SK-N-SH (cell line): ENCODE measurements around the gene FGD1. TPM values are rescaled to one million over a fixed set of nuclear protein-coding genes. Genes with fewer than 3 reads are reported as not detected.

Experiments
- CTCF ChIA-PET: fragments of 300-600, 350-600 bp; formaldehyde crosslinking; extraction: SDS; loops from one replicate; lab custom pipeline; 2021; lab: Yijun Ruan, JAX
- POLR2A ChIA-PET: fragments of 350-600 bp; sonication (Branson Sonifier 250); formaldehyde crosslinking; extraction: SDS; loops from one replicate; lab custom pipeline; 2020; ENCODE audit warnings: antibody characterized with exemption, inconsistent platforms; lab: Yijun Ruan, JAX
- DNase-seq: peaks from one replicate; pipeline ENCODE4 v3.0.0; 2012
- H2AFZ ChIP-seq: fragments of 200-600 bp; sonication (generic); 2 replicates; pipeline ENCODE4 v1.8.1; 2016; ENCODE audit warnings: antibody characterized with exemption, mild to moderate bottlenecking, low read depth
- H3F3A ChIP-seq: fragments of 200-600 bp; sonication (generic); replicated peaks from 2 replicates; pipeline ENCODE3; 2016; ENCODE audit warnings: antibody characterized with exemption, mild to moderate bottlenecking; ENCODE audit not compliant: insufficient read depth
- H3K27ac ChIP-seq, 2 experiments: fragments of 200-500 bp in 1 of 2; fragments of 200-600 bp in 1 of 2; sonication (Bioruptor generic) in 1 of 2; sonication (generic), shearing (Covaris generic) in 1 of 2; 2 replicates each; pipeline versions ENCODE4 v1.5.1 to v1.6.1; 2014 to 2016; ENCODE audit warnings: low read depth in 2 of 2, inconsistent platforms in 1 of 2, low read length in 1 of 2, mild to moderate bottlenecking in 1 of 2, mixed read lengths in 1 of 2
- H3K27me3 ChIP-seq: fragments of 200-600 bp; sonication (generic), shearing (Covaris generic); 2 replicates; pipeline ENCODE4 v1.6.1; 2016; ENCODE audit warnings: mixed run types; ENCODE audit not compliant: insufficient read depth
- H3K36me3 ChIP-seq, 2 experiments: fragments of 200-500 bp in 1 of 2; fragments of 200-600 bp in 1 of 2; sonication (Bioruptor generic) in 1 of 2; sonication (generic) in 1 of 2; replicated peaks in 1 of 2; 2 replicates each; pipeline versions ENCODE3 to v1.5.1; 2014 to 2016; ENCODE audit warnings: low read length in 1 of 2, mild to moderate bottlenecking in 1 of 2; ENCODE audit not compliant: insufficient read depth in 2 of 2, control insufficient read depth in 1 of 2
- H3K4me1 ChIP-seq, 2 experiments: fragments of 200-500 bp in 1 of 2; fragments of 200-600 bp in 1 of 2; sonication (Bioruptor generic) in 1 of 2; sonication (generic), shearing (Covaris generic) in 1 of 2; 2 replicates each; pipeline versions ENCODE4 v1.5.1 to v1.6.1; 2014 to 2016; ENCODE audit warnings: low read depth in 1 of 2, low read length in 1 of 2, mixed run types in 1 of 2; ENCODE audit not compliant: insufficient read depth in 2 of 2, control insufficient read depth in 1 of 2
- H3K4me2 ChIP-seq: fragments of 200-600 bp; sonication (generic), shearing (Covaris generic); 2 replicates; pipeline ENCODE4 v1.6.1; 2017; ENCODE audit warnings: mixed run types
- H3K4me3 ChIP-seq, 2 experiments: fragments of 200-500 bp in 1 of 2; fragments of 200-600 bp in 1 of 2; sonication (Bioruptor generic) in 1 of 2; sonication (generic), shearing (Covaris generic) in 1 of 2; 2 replicates each; pipeline versions ENCODE4 v1.5.1 to v1.8.1; 2014 to 2016; ENCODE audit warnings: low read depth in 2 of 2, inconsistent platforms in 1 of 2, low read length in 1 of 2, mild to moderate bottlenecking in 1 of 2, mixed read lengths in 1 of 2, moderate library complexity in 1 of 2
- H3K79me2 ChIP-seq: fragments of 200-600 bp; sonication (generic); 2 replicates; pipeline ENCODE4 v1.8.1; 2017; ENCODE audit warnings: mild to moderate bottlenecking; ENCODE audit not compliant: insufficient read depth
- H3K9ac ChIP-seq: fragments of 200-600 bp; sonication (generic); 2 replicates; pipeline ENCODE4 v1.6.1; 2017; ENCODE audit warnings: mixed run types
- H3K9me2 ChIP-seq: fragments of 200-600 bp; sonication (generic); 2 replicates; pipeline ENCODE4 v1.6.1; 2017; ENCODE audit warnings: mixed run types
- H3K9me3 ChIP-seq: fragments of 200-600 bp; sonication (generic); 2 replicates; pipeline ENCODE4 v1.6.1; 2017; ENCODE audit warnings: mixed run types, mild to moderate bottlenecking, moderate library complexity
- H4K20me1 ChIP-seq: fragments of 200-600 bp; sonication (generic); 2 replicates; pipeline ENCODE4 v1.6.1; 2017; ENCODE audit warnings: mild to moderate bottlenecking, mixed run types; ENCODE audit not compliant: insufficient read depth
- EP300 ChIP-seq, 2 experiments: IDR thresholded peaks; 2 replicates each; pipeline versions ENCODE4 v1.4.0 to v1.6.1; 2012; ENCODE audit warnings: borderline replicate concordance in 1 of 2, low read depth in 1 of 2, low read length in 1 of 2
- FOSL2 ChIP-seq: IDR thresholded peaks from 2 replicates; pipeline ENCODE4 v1.4.0; 2012; ENCODE audit warnings: low read depth, mild to moderate bottlenecking, moderate library complexity, borderline replicate concordance
- GATA2 ChIP-seq: sonication (generic); formaldehyde crosslinking; IDR thresholded peaks from 2 replicates; pipeline ENCODE4 v1.5.0; 2020; ENCODE audit warnings: mild to moderate bottlenecking, missing genetic modification reagents
- JUND ChIP-seq: IDR thresholded peaks from 2 replicates; pipeline ENCODE4 v1.4.0; 2012
- MEF2A ChIP-seq: IDR thresholded peaks from 2 replicates; pipeline ENCODE4 v1.4.0; 2012; ENCODE audit warnings: low read depth, borderline replicate concordance
- MXI1 ChIP-seq: IDR thresholded peaks from 2 replicates; pipeline ENCODE4 v1.6.1; 2012; ENCODE audit warnings: mild to moderate bottlenecking, low read depth, low read length, improper control_type of control experiment
- NFIC ChIP-seq: IDR thresholded peaks from 2 replicates; pipeline ENCODE4 v1.4.0; 2012; ENCODE audit warnings: borderline replicate concordance
- NRF1 ChIP-seq: IDR thresholded peaks from 2 replicates; pipeline ENCODE4 v1.6.1; 2012; ENCODE audit warnings: low read depth, mild to moderate bottlenecking, low read length
- RXRA ChIP-seq: IDR thresholded peaks from 2 replicates; pipeline ENCODE4 v1.4.0; 2012; ENCODE audit warnings: low read depth, mild to moderate bottlenecking, borderline replicate concordance
- SIN3A ChIP-seq: IDR thresholded peaks from 2 replicates; pipeline ENCODE4 v1.6.1; 2012; ENCODE audit warnings: low read depth, mild to moderate bottlenecking, low read length, moderate library complexity, borderline replicate concordance
- SMC3 ChIP-seq: IDR thresholded peaks from 2 replicates; pipeline ENCODE4 v1.6.1; 2012; ENCODE audit warnings: low read depth, low read length, improper control_type of control experiment
- TCF12 ChIP-seq: IDR thresholded peaks from 2 replicates; pipeline ENCODE4 v1.4.0; 2012
- TEAD4 ChIP-seq: IDR thresholded peaks from 2 replicates; pipeline ENCODE4 v1.4.0; 2012; ENCODE audit warnings: mild to moderate bottlenecking, borderline replicate concordance; ENCODE audit not compliant: insufficient read depth
- WGBS: methylation state at CpG from one replicate; pipeline ENCODE4 v1.1.6; 2017; ENCODE audit warnings: low lambda C conversion rate; 5-methylcytosine and 5-hydroxymethylcytosine counted together
- polyA plus RNA-seq, 3 experiments: library from polyadenylated mRNA; depleted of rRNA; stranded (reverse); fragments of >200 nt; gene quantifications; 2 replicates each; pipeline ENCODE4 v1.2.3, GENCODE V29; 2012
- TF ChIP-seq, protein P1 (sequence below): IDR thresholded peaks from 2 replicates; pipeline ENCODE4 v1.4.0; 2012; ENCODE audit warnings: low read depth, borderline replicate concordance
- TF ChIP-seq, protein P2 (sequence below): IDR thresholded peaks from 2 replicates; pipeline ENCODE4 v1.4.0; 2012; ENCODE audit warnings: low read depth
- TF ChIP-seq, protein P3 (sequence below): IDR thresholded peaks from 2 replicates; pipeline ENCODE4 v1.4.0; 2012; ENCODE audit warnings: low read depth, borderline replicate concordance
- TF ChIP-seq, protein P4 (sequence below): fragments of 150-350 bp; IDR thresholded peaks from 2 replicates; pipeline ENCODE4 v1.6.1; 2016; ENCODE audit warnings: mild to moderate bottlenecking, low read depth, low read length
- TF ChIP-seq, protein P5 (sequence below): IDR thresholded peaks from 2 replicates; pipeline ENCODE4; 2012
- TF ChIP-seq, protein P6 (sequence below): fragments of 200-600 bp; sonication (generic); IDR thresholded peaks from 2 replicates; pipeline ENCODE4 v1.6.1; 2017; ENCODE audit warnings: antibody characterized with exemption, mild to moderate bottlenecking, moderate library complexity

Gene FGD1
- polyA plus RNA-seq, 1 of the 3 experiments (the other 2 are of a cell fraction) = 6.3 TPM

DNA sequence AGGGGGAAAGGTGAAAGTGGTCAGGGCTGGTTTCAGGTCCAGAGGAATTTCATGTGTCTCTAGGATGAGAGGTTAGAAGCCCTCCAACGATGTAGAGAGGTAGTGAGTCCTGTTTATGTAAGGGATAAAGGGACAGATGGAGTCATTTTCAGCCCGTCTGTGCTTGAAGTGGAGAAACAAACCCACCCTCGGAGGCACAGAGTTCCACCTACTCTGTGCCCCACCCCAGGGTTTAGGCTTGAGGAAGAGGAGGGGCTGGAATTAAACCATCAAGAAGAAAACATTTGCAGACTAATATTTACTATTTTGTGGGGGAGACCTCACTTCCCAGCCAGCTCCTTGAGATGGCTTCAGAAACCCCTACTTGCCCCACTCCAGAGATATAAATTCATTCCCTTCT is 33.1 kb upstream of the FGD1 start:
- WGBS = 31% methylated on average over 3 of the region's 3 CpGs
- no peak for DNase-seq
- Histone ChIP-seq H3K4me1 (peaks cover 0 to 15% of the 10 kb centered on the region in 2 experiments; a peak in 1 of 4 replicates), H3K4me2 (no peak overlapping the region), H2AFZ (peak overlapping the region; percentile 12; the same call in 1 of the 2 replicates), H3K79me2 (peaks cover 39% of the 10 kb centered on the region), H3K4me3 (no peak overlapping the region), H3K9me2 (no peaks in the 10 kb centered on the region), H3K9ac (no peak overlapping the region), H3K9me3 (no peaks in the 10 kb centered on the region), H3K36me3 (peaks cover 0 to 10% of the 10 kb centered on the region in 2 experiments), H4K20me1 (no peaks in the 10 kb centered on the region), H3K27me3 (no peaks in the 10 kb centered on the region; the same call in 1 of the 2 replicates), H3K27ac (peak overlapping the region; percentile 61 to 92; a peak in 2 of 4 replicates), H3F3A (no peaks in the 10 kb centered on the region)
- ChIA-PET CTCF (no interaction called here), POLR2A (interaction anchor here (0.6 to 1.4 kb wide), 2 partner anchors 110 to 245 kb away, joined by 3 to 8 read pairs; no protein-coding TSS in a partner anchor)
- TF ChIP-seq, protein P1, sequence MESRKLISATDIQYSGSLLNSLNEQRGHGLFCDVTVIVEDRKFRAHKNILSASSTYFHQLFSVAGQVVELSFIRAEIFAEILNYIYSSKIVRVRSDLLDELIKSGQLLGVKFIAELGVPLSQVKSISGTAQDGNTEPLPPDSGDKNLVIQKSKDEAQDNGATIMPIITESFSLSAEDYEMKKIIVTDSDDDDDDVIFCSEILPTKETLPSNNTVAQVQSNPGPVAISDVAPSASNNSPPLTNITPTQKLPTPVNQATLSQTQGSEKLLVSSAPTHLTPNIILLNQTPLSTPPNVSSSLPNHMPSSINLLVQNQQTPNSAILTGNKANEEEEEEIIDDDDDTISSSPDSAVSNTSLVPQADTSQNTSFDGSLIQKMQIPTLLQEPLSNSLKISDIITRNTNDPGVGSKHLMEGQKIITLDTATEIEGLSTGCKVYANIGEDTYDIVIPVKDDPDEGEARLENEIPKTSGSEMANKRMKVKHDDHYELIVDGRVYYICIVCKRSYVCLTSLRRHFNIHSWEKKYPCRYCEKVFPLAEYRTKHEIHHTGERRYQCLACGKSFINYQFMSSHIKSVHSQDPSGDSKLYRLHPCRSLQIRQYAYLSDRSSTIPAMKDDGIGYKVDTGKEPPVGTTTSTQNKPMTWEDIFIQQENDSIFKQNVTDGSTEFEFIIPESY = no peak
- TF ChIP-seq, protein P2, sequence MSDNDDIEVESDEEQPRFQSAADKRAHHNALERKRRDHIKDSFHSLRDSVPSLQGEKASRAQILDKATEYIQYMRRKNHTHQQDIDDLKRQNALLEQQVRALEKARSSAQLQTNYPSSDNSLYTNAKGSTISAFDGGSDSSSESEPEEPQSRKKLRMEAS = no peak
- TF ChIP-seq SIN3A (no peak), MEF2A (no peak), GATA2 (no peak), JUND (no peak), SMC3 (no peak), NRF1 (no peak), NFIC (no peak), MXI1 (no peak), RXRA (no peak)
- TF ChIP-seq, protein P3, sequence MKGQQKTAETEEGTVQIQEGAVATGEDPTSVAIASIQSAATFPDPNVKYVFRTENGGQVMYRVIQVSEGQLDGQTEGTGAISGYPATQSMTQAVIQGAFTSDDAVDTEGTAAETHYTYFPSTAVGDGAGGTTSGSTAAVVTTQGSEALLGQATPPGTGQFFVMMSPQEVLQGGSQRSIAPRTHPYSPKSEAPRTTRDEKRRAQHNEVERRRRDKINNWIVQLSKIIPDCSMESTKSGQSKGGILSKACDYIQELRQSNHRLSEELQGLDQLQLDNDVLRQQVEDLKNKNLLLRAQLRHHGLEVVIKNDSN = no peak
- TF ChIP-seq, protein P4, sequence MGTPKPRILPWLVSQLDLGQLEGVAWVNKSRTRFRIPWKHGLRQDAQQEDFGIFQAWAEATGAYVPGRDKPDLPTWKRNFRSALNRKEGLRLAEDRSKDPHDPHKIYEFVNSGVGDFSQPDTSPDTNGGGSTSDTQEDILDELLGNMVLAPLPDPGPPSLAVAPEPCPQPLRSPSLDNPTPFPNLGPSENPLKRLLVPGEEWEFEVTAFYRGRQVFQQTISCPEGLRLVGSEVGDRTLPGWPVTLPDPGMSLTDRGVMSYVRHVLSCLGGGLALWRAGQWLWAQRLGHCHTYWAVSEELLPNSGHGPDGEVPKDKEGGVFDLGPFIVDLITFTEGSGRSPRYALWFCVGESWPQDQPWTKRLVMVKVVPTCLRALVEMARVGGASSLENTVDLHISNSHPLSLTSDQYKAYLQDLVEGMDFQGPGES = no peak

DNA sequence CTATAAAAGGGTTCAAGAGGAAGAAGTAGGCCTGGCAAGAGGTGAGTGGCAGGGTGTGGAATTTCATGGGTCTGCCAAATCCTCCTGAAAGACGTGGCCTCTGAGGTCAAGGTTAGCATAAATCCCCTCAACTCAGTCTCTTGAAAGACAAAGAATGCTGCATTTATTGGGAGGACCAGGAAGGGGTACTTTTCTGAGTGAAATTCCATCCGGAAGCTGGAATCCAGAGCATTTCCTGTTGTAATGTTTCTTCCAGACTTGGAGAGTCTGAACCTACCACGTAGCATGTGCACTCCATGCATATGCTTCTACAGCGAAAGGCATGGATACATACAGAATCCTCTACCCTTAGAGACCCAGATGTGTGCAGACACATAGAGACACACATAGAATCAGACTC is 13.4 kb upstream of the FGD1 start:
- Histone ChIP-seq H3K9ac (no peak overlapping the region), H2AFZ (peak overlapping the region; percentile 69; the same call in 1 of the 2 replicates), H3K4me1 (0 out of 4 replicates have a peak, but pooled peaks cover 0 to 5% of the 10 kb centered on the region in 2 experiments), H3K9me3 (no peaks in the 10 kb centered on the region), H3K36me3 (no peaks in the 10 kb centered on the region), H3K27ac (peak overlapping the region in 1 of 2 experiments; percentile 20; a peak in 2 of 4 replicates), H3K9me2 (no peaks in the 10 kb centered on the region), H3K4me2 (no peak overlapping the region), H3K4me3 (no peak overlapping the region), H3K79me2 (no peaks in the 10 kb centered on the region), H3F3A (no peaks in the 10 kb centered on the region), H3K27me3 (no peaks in the 10 kb centered on the region), H4K20me1 (no peaks in the 10 kb centered on the region)
- no peak for DNase-seq
- CTCF ChIA-PET = no interaction called here
- POLR2A ChIA-PET = no interaction called here
- WGBS = 24% methylated on average over 4 of the region's 4 CpGs
- TF ChIP-seq FOSL2 = no peak
- TF ChIP-seq TEAD4 = no peak
- TF ChIP-seq, protein P3 = no peak
- TF ChIP-seq EP300 (IDR thresholded peaks at IDR 0.05; ENCODE audit: borderline replicate concordance in 1 of 2, low read depth in 1 of 2, low read length in 1 of 2) = no peak
- no peak for TF ChIP-seq SMC3
- TF ChIP-seq, protein P5, sequence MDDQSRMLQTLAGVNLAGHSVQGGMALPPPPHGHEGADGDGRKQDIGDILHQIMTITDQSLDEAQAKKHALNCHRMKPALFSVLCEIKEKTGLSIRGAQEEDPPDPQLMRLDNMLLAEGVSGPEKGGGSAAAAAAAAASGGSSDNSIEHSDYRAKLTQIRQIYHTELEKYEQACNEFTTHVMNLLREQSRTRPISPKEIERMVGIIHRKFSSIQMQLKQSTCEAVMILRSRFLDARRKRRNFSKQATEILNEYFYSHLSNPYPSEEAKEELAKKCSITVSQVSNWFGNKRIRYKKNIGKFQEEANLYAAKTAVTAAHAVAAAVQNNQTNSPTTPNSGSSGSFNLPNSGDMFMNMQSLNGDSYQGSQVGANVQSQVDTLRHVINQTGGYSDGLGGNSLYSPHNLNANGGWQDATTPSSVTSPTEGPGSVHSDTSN = no peak
- TF ChIP-seq TCF12 = no peak
- TF ChIP-seq, protein P2 = no peak
- TF ChIP-seq, protein P6, sequence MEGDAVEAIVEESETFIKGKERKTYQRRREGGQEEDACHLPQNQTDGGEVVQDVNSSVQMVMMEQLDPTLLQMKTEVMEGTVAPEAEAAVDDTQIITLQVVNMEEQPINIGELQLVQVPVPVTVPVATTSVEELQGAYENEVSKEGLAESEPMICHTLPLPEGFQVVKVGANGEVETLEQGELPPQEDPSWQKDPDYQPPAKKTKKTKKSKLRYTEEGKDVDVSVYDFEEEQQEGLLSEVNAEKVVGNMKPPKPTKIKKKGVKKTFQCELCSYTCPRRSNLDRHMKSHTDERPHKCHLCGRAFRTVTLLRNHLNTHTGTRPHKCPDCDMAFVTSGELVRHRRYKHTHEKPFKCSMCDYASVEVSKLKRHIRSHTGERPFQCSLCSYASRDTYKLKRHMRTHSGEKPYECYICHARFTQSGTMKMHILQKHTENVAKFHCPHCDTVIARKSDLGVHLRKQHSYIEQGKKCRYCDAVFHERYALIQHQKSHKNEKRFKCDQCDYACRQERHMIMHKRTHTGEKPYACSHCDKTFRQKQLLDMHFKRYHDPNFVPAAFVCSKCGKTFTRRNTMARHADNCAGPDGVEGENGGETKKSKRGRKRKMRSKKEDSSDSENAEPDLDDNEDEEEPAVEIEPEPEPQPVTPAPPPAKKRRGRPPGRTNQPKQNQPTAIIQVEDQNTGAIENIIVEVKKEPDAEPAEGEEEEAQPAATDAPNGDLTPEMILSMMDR = no peak
